Activated T-helper 1 cell treated with anti-CD3 and anti-CD28 coated beads, Interleukin-12 subunit alpha, Interleukin-12 subunit beta, Interleukin-2, Interleukin-4 antibody, amounts not matched to agents 30 ng/mL and 10 ng/mL and 1 ng/mL, durations not matched to agents 14 hours and 24 hours and 36 hours (primary cell): Measurements from ENCODE around the gene HDAC10. TPM values are rescaled to one million over a fixed set of nuclear protein-coding genes. Genes with fewer than 3 reads are reported as not detected.
"Not testable (repeated sequence)": the region's sequence is repeated elsewhere in the genome, so short reads cannot be mapped to it uniquely, and the experiment has no call there.

ENCODE experiments used
- DNase-seq: peaks from one replicate; pipeline ENCODE4 v3.0.0; 2021; ENCODE audit warnings: low spot score
- H3K27ac Mint-ChIP-seq: one replicate; pipeline ENCODE4 v1.8.0; 2021; ENCODE audit warnings: mild to moderate bottlenecking, mixed read lengths
- H3K27me3 Mint-ChIP-seq: one replicate; pipeline ENCODE4 v1.8.0; 2022; ENCODE audit warnings: mild to moderate bottlenecking, moderate library complexity, mixed read lengths; ENCODE audit not compliant: insufficient read depth
- H3K36me3 Mint-ChIP-seq: one replicate; pipeline ENCODE4 v1.8.0; 2021; ENCODE audit warnings: low read depth, mixed read lengths
- H3K4me1 Mint-ChIP-seq: one replicate; pipeline ENCODE4 v1.8.0; 2021; ENCODE audit warnings: low read depth, mixed read lengths
- H3K4me3 Mint-ChIP-seq: one replicate; pipeline ENCODE4 v1.8.0; 2021; ENCODE audit warnings: mild to moderate bottlenecking, moderate library complexity, mixed read lengths
- H3K9me3 Mint-ChIP-seq: one replicate; pipeline ENCODE4 v1.8.0; 2021; ENCODE audit warnings: mixed read lengths
- intact Hi-C: fragments of 100-400 bp; cut with micrococcal nuclease; formaldehyde crosslinking; loops from one replicate; pipeline ENCODE4 v1.15.1; 2024
- total RNA-seq: library from RNA; stranded (reverse); gene quantifications from 2 replicates; pipeline ENCODE4 v1.2.3, GENCODE V29; 2022

Gene HDAC10
- total RNA-seq, 1 donor from 2014 or later: 67.4 TPM

- Mint-ChIP-seq H3K27me3 (no peaks in the 10 kb centered on the region), H3K4me1 (no peaks in the 10 kb centered on the region), H3K36me3 (no peaks in the 10 kb centered on the region), H3K4me3 (no peak overlapping the region), H3K9me3 (no peaks in the 10 kb centered on the region), H3K27ac (no peak overlapping the region)
- intact Hi-C loops: no loop called here
- DNase-seq: no peak
Measured at GRCh38 chr22:50280708-50281383, 29.8 kb upstream of the HDAC10 start.

- Mint-ChIP-seq H3K27ac (no peak overlapping the region), H3K4me1 (no peaks in the 10 kb centered on the region), H3K27me3 (no peaks in the 10 kb centered on the region), H3K4me3 (no peak overlapping the region), H3K36me3 (no peaks in the 10 kb centered on the region), H3K9me3 (no peaks in the 10 kb centered on the region)
- no peak for DNase-seq
- intact Hi-C loops: no loop called here
Measured at GRCh38 chr22:50280022-50280707, 29.1 kb upstream of the HDAC10 start.

GRCh38 chr22:50278956-50279619 is 28.0 kb upstream of the HDAC10 start:
- H3K27ac Mint-ChIP-seq: no peak overlapping the region
- H3K36me3 Mint-ChIP-seq: no peaks in the 10 kb centered on the region
- intact Hi-C loops: no loop called here
- H3K9me3 Mint-ChIP-seq: no peaks in the 10 kb centered on the region
- H3K4me1 Mint-ChIP-seq: peaks cover 2% of the 10 kb centered on the region
- no peaks in the 10 kb centered on the region for H3K27me3 Mint-ChIP-seq
- no peak for DNase-seq
- no peak overlapping the region for H3K4me3 Mint-ChIP-seq

- Mint-ChIP-seq H3K4me3 (no peak overlapping the region), H3K9me3 (no peaks in the 10 kb centered on the region), H3K27me3 (no peaks in the 10 kb centered on the region), H3K36me3 (no peaks in the 10 kb centered on the region), H3K4me1 (peaks cover 6% of the 10 kb centered on the region), H3K27ac (no peak overlapping the region)
- intact Hi-C loops: no loop called here
- DNase-seq: no peak
Measured at GRCh38 chr22:50278461-50278860, 27.4 kb upstream of the HDAC10 start.

GRCh38 chr22:50277761-50278160 is 26.7 kb upstream of the HDAC10 start:
- peaks cover 6% of the 10 kb centered on the region for H3K4me1 Mint-ChIP-seq
- intact Hi-C loops: no loop called here
- H3K36me3 Mint-ChIP-seq: no peaks in the 10 kb centered on the region
- H3K4me3 Mint-ChIP-seq: no peak overlapping the region
- DNase-seq: no peak
- H3K9me3 Mint-ChIP-seq: no peaks in the 10 kb centered on the region
- no peak overlapping the region for H3K27ac Mint-ChIP-seq
- peaks cover 3% of the 10 kb centered on the region for H3K27me3 Mint-ChIP-seq

GRCh38 chr22:50276143-50276542 is 25.1 kb upstream of the HDAC10 start:
- H3K27me3 Mint-ChIP-seq: peaks cover 8% of the 10 kb centered on the region
- intact Hi-C loops: no loop called here
- no peak overlapping the region for H3K4me3 Mint-ChIP-seq
- DNase-seq: no peak
- no peaks in the 10 kb centered on the region for H3K9me3 Mint-ChIP-seq
- no peaks in the 10 kb centered on the region for H3K36me3 Mint-ChIP-seq
- peaks cover 6% of the 10 kb centered on the region for H3K4me1 Mint-ChIP-seq
- no peak overlapping the region for H3K27ac Mint-ChIP-seq

- Mint-ChIP-seq H3K36me3 (no peaks in the 10 kb centered on the region), H3K27ac (no peak overlapping the region), H3K27me3 (peaks cover 8% of the 10 kb centered on the region), H3K4me1 (peaks cover 6% of the 10 kb centered on the region), H3K4me3 (no peak overlapping the region), H3K9me3 (no peaks in the 10 kb centered on the region)
- no peak for DNase-seq
- intact Hi-C loops: no loop called here
Measured at GRCh38 chr22:50275181-50276055, 24.4 kb upstream of the HDAC10 start.

GRCh38 chr22:50274771-50275170 is 23.7 kb upstream of the HDAC10 start:
- intact Hi-C loops: loop anchor here (1.0 kb wide), 1 partner anchor 68 kb away; no protein-coding TSS in a partner anchor
- H3K36me3 Mint-ChIP-seq: no peaks in the 10 kb centered on the region
- no peak overlapping the region for H3K4me3 Mint-ChIP-seq
- no peak overlapping the region for H3K27ac Mint-ChIP-seq
- peaks cover 6% of the 10 kb centered on the region for H3K4me1 Mint-ChIP-seq
- H3K27me3 Mint-ChIP-seq: peaks cover 8% of the 10 kb centered on the region
- DNase-seq: no peak
- H3K9me3 Mint-ChIP-seq: no peaks in the 10 kb centered on the region

- no peak overlapping the region for H3K27ac Mint-ChIP-seq
- H3K27me3 Mint-ChIP-seq: peaks cover 8% of the 10 kb centered on the region
- H3K4me1 Mint-ChIP-seq: peaks cover 6% of the 10 kb centered on the region
- H3K36me3 Mint-ChIP-seq: no peaks in the 10 kb centered on the region
- DNase-seq: no peak
- H3K4me3 Mint-ChIP-seq: peak overlapping the region; percentile 68
- intact Hi-C loops: loop anchor here (1.0 kb wide), 1 partner anchor 68 kb away; no protein-coding TSS in a partner anchor
- H3K9me3 Mint-ChIP-seq: no peaks in the 10 kb centered on the region
Measured at GRCh38 chr22:50274311-50274710, 23.2 kb upstream of the HDAC10 start.

GRCh38 chr22:50273781-50274180 is 22.7 kb upstream of the HDAC10 start:
- H3K4me3 Mint-ChIP-seq: peak overlapping the region; percentile 68
- intact Hi-C loops: loop anchor here (1.0 kb wide), 1 partner anchor 69 kb away; no protein-coding TSS in a partner anchor
- H3K27ac Mint-ChIP-seq, H3K9me3 Mint-ChIP-seq, H3K27me3 Mint-ChIP-seq, DNase-seq, H3K4me1 Mint-ChIP-seq, H3K36me3 Mint-ChIP-seq: not testable (repeated sequence)

GRCh38 chr22:50273352-50273751 is 22.3 kb upstream of the HDAC10 start:
- H3K9me3 Mint-ChIP-seq, H3K4me1 Mint-ChIP-seq, H3K36me3 Mint-ChIP-seq, DNase-seq, H3K27ac Mint-ChIP-seq, intact Hi-C loops, H3K4me3 Mint-ChIP-seq, H3K27me3 Mint-ChIP-seq: not testable (repeated sequence)

GRCh38 chr22:50272044-50272802 is 21.2 kb upstream of the HDAC10 start:
- Mint-ChIP-seq H3K4me3 (peak overlapping the region; percentile 45), H3K27ac (no peak overlapping the region), H3K27me3 (peaks cover 8% of the 10 kb centered on the region), H3K4me1 (peaks cover 10% of the 10 kb centered on the region), H3K9me3 (no peaks in the 10 kb centered on the region), H3K36me3 (no peaks in the 10 kb centered on the region)
- DNase-seq: no peak
- intact Hi-C loops: no loop called here
